IMR-90 (cell line): ENCODE measurements around the gene FOXP1. TPM values are rescaled to one million over a fixed set of nuclear protein-coding genes. Genes with fewer than 3 reads are reported as not detected.

Experiments
- ATAC-seq: fragments of 200-7000 bp; cut with Tn5 transposase; 2 replicates; pipeline ENCODE4 v1.9.1; 2020; ENCODE audit warnings: low read depth, mild to moderate bottlenecking, moderate library complexity
- BruUV-seq: library from RNA; stranded (reverse); fragments of 400-500 nt; replicated peaks from 2 replicates; lab custom pipeline; 2021; lab: Mats Ljungman, UMichigan
- CTCF ChIA-PET: fragments of 300-600 bp; formaldehyde crosslinking; extraction: SDS; loops from one replicate; lab custom pipeline; 2021; ENCODE audit warnings: antibody characterized with exemption; lab: Yijun Ruan, JAX
- POLR2A ChIA-PET: fragments of 300-600 bp; sonication (Branson Sonifier 250); formaldehyde crosslinking; loops from one replicate; lab custom pipeline; 2022; ENCODE audit warnings: antibody characterized with exemption; ENCODE audit not compliant: unreplicated experiment; lab: Charles Lee
- DNase-seq: peaks from one replicate; pipeline ENCODE4 v3.0.0; 2013
- H2AFZ ChIP-seq: replicated peaks from 2 replicates; pipeline ENCODE3; 2013; ENCODE audit warnings: low read length, mild to moderate bottlenecking; ENCODE audit not compliant: poor library complexity
- H2AK5ac ChIP-seq: 2 replicates; pipeline ENCODE4 v1.6.1; 2013; ENCODE audit warnings: low read depth, low read length, inconsistent platforms
- H2AK9ac ChIP-seq: replicated peaks from 2 replicates; pipeline ENCODE3; 2013; ENCODE audit warnings: mild to moderate bottlenecking, low read depth, low read length, moderate library complexity; ENCODE audit not compliant: poor library complexity
- H2BK120ac ChIP-seq: 2 replicates; pipeline ENCODE4 v1.6.1; 2013; ENCODE audit warnings: low read depth, low read length, inconsistent platforms
- H2BK15ac ChIP-seq: 3 replicates; pipeline ENCODE4 v1.6.1; 2013; ENCODE audit warnings: low read depth, low read length, inconsistent platforms
- H2BK20ac ChIP-seq: 2 replicates; pipeline ENCODE4 v1.6.1; 2013; ENCODE audit warnings: low read depth, mild to moderate bottlenecking, inconsistent platforms, low read length, moderate library complexity
- H2BK5ac ChIP-seq: 2 replicates; pipeline ENCODE4 v1.6.1; 2013; ENCODE audit warnings: mild to moderate bottlenecking, low read depth, low read length, inconsistent platforms; ENCODE audit not compliant: poor library complexity, severe bottlenecking
- H3K14ac ChIP-seq: replicated peaks from 2 replicates; pipeline ENCODE4 v1.6.1; 2013; ENCODE audit warnings: low read depth, low read length, inconsistent platforms
- H3K18ac ChIP-seq: 2 replicates; pipeline ENCODE4 v1.6.1; 2013; ENCODE audit warnings: low read depth, low read length, control low read depth
- H3K23ac ChIP-seq: 2 replicates; pipeline ENCODE4 v1.6.1; 2013; ENCODE audit warnings: low read depth, low read length, inconsistent platforms
- H3K27ac ChIP-seq: 2 replicates; pipeline ENCODE4 v1.5.1; 2013; ENCODE audit warnings: mild to moderate bottlenecking, control low read depth, low read length; ENCODE audit not compliant: insufficient read depth
- H3K27me3 ChIP-seq: 2 replicates; pipeline ENCODE4 v1.6.1; 2013; ENCODE audit warnings: low read length; ENCODE audit not compliant: control insufficient read depth, insufficient read depth
- H3K36me3 ChIP-seq: 2 replicates; pipeline ENCODE4 v1.6.1; 2013; ENCODE audit warnings: low read length, mixed read lengths; ENCODE audit not compliant: control insufficient read depth, insufficient read depth
- H3K4ac ChIP-seq: 2 replicates; pipeline ENCODE4 v1.6.1; 2013; ENCODE audit warnings: low read depth, low read length, inconsistent platforms
- H3K4me1 ChIP-seq: 2 replicates; pipeline ENCODE4 v1.6.1; 2013; ENCODE audit warnings: low read length, mixed read lengths; ENCODE audit not compliant: control insufficient read depth, insufficient read depth
- H3K4me2 ChIP-seq: 2 replicates; pipeline ENCODE4 v1.6.1; 2013; ENCODE audit warnings: low read depth, mild to moderate bottlenecking, control low read depth, low read length, moderate library complexity
- H3K4me3 ChIP-seq: 2 replicates; pipeline ENCODE4 v1.5.1; 2013; ENCODE audit warnings: low read depth, mild to moderate bottlenecking, control low read depth, low read length, moderate library complexity; ENCODE audit not compliant: insufficient read depth
- H3K56ac ChIP-seq: 2 replicates; pipeline ENCODE4 v1.6.1; 2013; ENCODE audit warnings: low read length, inconsistent platforms; ENCODE audit not compliant: insufficient read depth; ENCODE audit errors: extremely low read depth
- H3K79me1 ChIP-seq, 2 experiments: 2 replicates each; pipeline ENCODE4 v1.6.1; 2013; ENCODE audit warnings: low read length in 2 of 2, inconsistent platforms in 1 of 2, low read depth in 1 of 2
- H3K9ac ChIP-seq: 2 replicates; pipeline ENCODE4 v1.6.1; 2013; ENCODE audit warnings: low read depth, low read length, control low read depth
- H3K9me1 ChIP-seq: 2 replicates; pipeline ENCODE4 v1.6.1; 2013; ENCODE audit warnings: low read length, inconsistent platforms; ENCODE audit not compliant: insufficient read depth
- H3K9me3 ChIP-seq: 2 replicates; pipeline ENCODE4 v1.6.1; 2013; ENCODE audit warnings: low read length; ENCODE audit not compliant: control insufficient read depth, insufficient read depth
- H4K20me1 ChIP-seq: 2 replicates; pipeline ENCODE4 v1.6.1; 2013; ENCODE audit warnings: low read length, inconsistent platforms; ENCODE audit not compliant: insufficient read depth
- H4K5ac ChIP-seq: 2 replicates; pipeline ENCODE4 v1.6.1; 2013; ENCODE audit warnings: mild to moderate bottlenecking, low read depth, low read length, control low read depth
- H4K8ac ChIP-seq, 2 experiments: 2 replicates each; pipeline ENCODE4 v1.6.1; 2013; ENCODE audit warnings: low read depth in 2 of 2, low read length in 2 of 2, control low read depth in 1 of 2, inconsistent platforms in 1 of 2
- H4K91ac ChIP-seq: 2 replicates; pipeline ENCODE4 v1.6.1; 2013; ENCODE audit warnings: low read depth, low read length, inconsistent platforms; ENCODE audit not compliant: insufficient read depth
- CHD1 ChIP-seq: IDR thresholded peaks from 2 replicates; pipeline ENCODE4 v1.6.1; 2012; ENCODE audit warnings: low read depth, low read length, improper control_type of control experiment
- ELK1 ChIP-seq: fragments of 150-350 bp; IDR thresholded peaks from 2 replicates; pipeline ENCODE4 v1.6.1; 2016; ENCODE audit warnings: low read depth, mild to moderate bottlenecking, low read length, moderate library complexity, borderline replicate concordance
- FOS ChIP-seq: fragments of 150-350 bp; IDR thresholded peaks from 2 replicates; pipeline ENCODE4 v1.6.1; 2016; ENCODE audit warnings: low read depth, low read length
- MAZ ChIP-seq: IDR thresholded peaks from 2 replicates; pipeline ENCODE4 v1.6.1; 2012; ENCODE audit warnings: low read depth, mild to moderate bottlenecking, low read length, improper control_type of control experiment, moderate library complexity, borderline replicate concordance
- POLR2A ChIP-seq: IDR thresholded peaks from 2 replicates; pipeline ENCODE4 v1.6.1; 2012; ENCODE audit warnings: mild to moderate bottlenecking, low read depth, low read length
- RAD21 ChIP-seq: IDR thresholded peaks from 2 replicates; pipeline ENCODE4 v1.6.1; 2012; ENCODE audit warnings: low read length, improper control_type of control experiment
- RCOR1 ChIP-seq: IDR thresholded peaks from 2 replicates; pipeline ENCODE4 v1.6.1; 2012; ENCODE audit warnings: mild to moderate bottlenecking, low read length, improper control_type of control experiment; ENCODE audit not compliant: insufficient replicate concordance
- SMC3 ChIP-seq: fragments of 150-350 bp; IDR thresholded peaks from 2 replicates; pipeline ENCODE4 v1.6.1; 2016; ENCODE audit warnings: low read depth, mild to moderate bottlenecking, antibody characterized with exemption, low read length, moderate library complexity
- WGBS, 2 experiments: methylation state at CpG; one replicate each; pipeline versions ENCODE4 v1.1.5 to v1.1.7; 2013; ENCODE audit warnings: missing lambda C conversion rate in 2 of 2; ENCODE audit not compliant: insufficient read length in 1 of 2; ENCODE audit errors: extremely low coverage in 2 of 2; 5-methylcytosine and 5-hydroxymethylcytosine counted together
- dilution Hi-C: fragments of 300-500 bp; cut with HindIII; formaldehyde crosslinking; loops from one replicate; pipeline ENCODE4 v1.14.3; 2018; ENCODE audit warnings: low sequenced_read_pairs; ENCODE audit not compliant: unreplicated experiment
- in situ Hi-C: fragments of 300-500 bp; cut with MboI; formaldehyde crosslinking; loops from 3 replicates; pipeline ENCODE4 v1.14.3; 2019; ENCODE audit warnings: low sequenced_read_pairs, inconsistent platforms, mixed read lengths
- intact Hi-C: fragments of 100-400 bp; cut with micrococcal nuclease; formaldehyde crosslinking; loops from 2 replicates; pipeline ENCODE4 v1.10.0; 2022
- polyA plus RNA-seq, 3 experiments: library from polyadenylated mRNA; depleted of rRNA; stranded (reverse); fragments of >200 nt; gene quantifications; 2 replicates each; pipeline ENCODE4 v1.2.3, GENCODE V29; 2012; ENCODE audit warnings: low replicate concordance in 1 of 3
- total RNA-seq: library from RNA; depleted of rRNA; stranded (reverse); fragments of >200 nt; gene quantifications from 2 replicates; pipeline ENCODE4 v1.2.3, GENCODE V29; 2012

Gene FOXP1
- total and polyA plus RNA-seq, 2 of the 4 experiments (the other 2 are of a cell fraction): 37.0 to 132 TPM

- no peak overlapping the region for H3K4me2 ChIP-seq
- no peak overlapping the region for H2BK120ac ChIP-seq
- 0 out of 2 replicates have a peak, but pooled peaks cover 9% of the 10 kb centered on the region for H3K9me1 ChIP-seq
- no peaks in the 10 kb centered on the region for H3K36me3 ChIP-seq
- ChIA-PET CTCF (no interaction called here), POLR2A (no interaction called here)
- no peak overlapping the region for H3K23ac ChIP-seq
- no peak overlapping the region for H3K27ac ChIP-seq
- H2AK9ac ChIP-seq: no peak overlapping the region
- intact Hi-C loops (no loop called here), in situ Hi-C loops (loop anchor here (25.0 kb wide), 1 partner anchor 599 kb away; no protein-coding TSS in a partner anchor), dilution Hi-C loops (no loop called here)
- no peak overlapping the region for H2AK5ac ChIP-seq
- H2BK5ac ChIP-seq: no peak overlapping the region
- no peak overlapping the region for H2AFZ ChIP-seq
- no peak overlapping the region for H3K56ac ChIP-seq
- no peaks in the 10 kb centered on the region for H4K20me1 ChIP-seq
- no peaks in the 10 kb centered on the region for H3K9me3 ChIP-seq
- peaks cover 6 to 30% of the 10 kb centered on the region in 2 experiments; a peak in 3 of 4 replicates for H3K79me1 ChIP-seq
- no peak overlapping the region for H4K91ac ChIP-seq
- no peak overlapping the region for H3K14ac ChIP-seq
- H4K8ac ChIP-seq: no peak overlapping the region
- no TSS peak for BruUV-seq
- H3K9ac ChIP-seq: no peak overlapping the region
- ATAC-seq (no peak), DNase-seq (no peak)
- no peak overlapping the region for H2BK15ac ChIP-seq
- no CpG with 5 or more reads among the region's 3 CpGs for WGBS, 2 experiments
- H2BK20ac ChIP-seq: no peak overlapping the region; the same call in 1 of the 2 replicates
- H3K27me3 ChIP-seq: no peaks in the 10 kb centered on the region
- H3K4me1 ChIP-seq: peaks cover 9% of the 10 kb centered on the region
- no peak for TF ChIP-seq FOS
- TF ChIP-seq POLR2A: no peak
- no peak for TF ChIP-seq SMC3
- no peak for TF ChIP-seq RCOR1
- no peak for TF ChIP-seq CHD1
- no peak for TF ChIP-seq MAZ
- TF ChIP-seq RAD21: no peak
- TF ChIP-seq ELK1: no peak
- no peak overlapping the region for H3K18ac ChIP-seq
- no peak overlapping the region for H3K4ac ChIP-seq
- no peak overlapping the region for H3K4me3 ChIP-seq
- no peak overlapping the region for H4K5ac ChIP-seq
These were observed 271.9 kb downstream of the FOXP1 start for GRCh38 chr3:71311661-71312046.
